ENCODE results near the gene PAK5. TPM values are rescaled to one million over a fixed set of nuclear protein-coding genes. Genes with fewer than 3 reads are reported as not detected.

The PAK5 gene
- total RNA-seq, 4 donors from 2014 or later: not detected

DNA sequence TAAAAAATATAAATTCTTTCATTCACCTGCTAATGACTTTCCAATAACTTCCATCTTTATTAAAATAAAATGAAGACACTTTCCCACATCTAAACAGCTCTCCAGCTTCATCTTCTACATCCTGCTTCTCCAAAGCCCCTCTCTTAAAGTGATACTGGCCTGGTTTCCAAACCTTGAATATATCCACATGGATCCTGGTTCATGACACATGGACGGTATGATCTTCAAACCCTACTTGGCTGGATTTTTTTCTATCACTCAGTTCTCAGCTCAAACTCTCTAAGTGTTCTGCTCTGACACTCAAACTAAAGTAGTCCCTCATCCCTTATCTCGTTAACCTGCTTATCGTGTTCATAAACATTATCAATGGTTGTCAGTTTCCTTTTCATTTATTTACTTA is 128.2 kb downstream of the PAK5 start:
- Histone ChIP-seq H3K4me1 (no peaks in the 10 kb centered on the region), H3K36me3 (no peaks in the 10 kb centered on the region), H3K27me3 (no peaks in the 10 kb centered on the region), H3K9me3 (no peaks in the 10 kb centered on the region), H3K27ac (no peak overlapping the region), H3K4me3 (no peak overlapping the region)
- no peak for TF ChIP-seq POLR2A (IDR thresholded peaks at IDR 0.05)
- TF ChIP-seq, protein P1, sequence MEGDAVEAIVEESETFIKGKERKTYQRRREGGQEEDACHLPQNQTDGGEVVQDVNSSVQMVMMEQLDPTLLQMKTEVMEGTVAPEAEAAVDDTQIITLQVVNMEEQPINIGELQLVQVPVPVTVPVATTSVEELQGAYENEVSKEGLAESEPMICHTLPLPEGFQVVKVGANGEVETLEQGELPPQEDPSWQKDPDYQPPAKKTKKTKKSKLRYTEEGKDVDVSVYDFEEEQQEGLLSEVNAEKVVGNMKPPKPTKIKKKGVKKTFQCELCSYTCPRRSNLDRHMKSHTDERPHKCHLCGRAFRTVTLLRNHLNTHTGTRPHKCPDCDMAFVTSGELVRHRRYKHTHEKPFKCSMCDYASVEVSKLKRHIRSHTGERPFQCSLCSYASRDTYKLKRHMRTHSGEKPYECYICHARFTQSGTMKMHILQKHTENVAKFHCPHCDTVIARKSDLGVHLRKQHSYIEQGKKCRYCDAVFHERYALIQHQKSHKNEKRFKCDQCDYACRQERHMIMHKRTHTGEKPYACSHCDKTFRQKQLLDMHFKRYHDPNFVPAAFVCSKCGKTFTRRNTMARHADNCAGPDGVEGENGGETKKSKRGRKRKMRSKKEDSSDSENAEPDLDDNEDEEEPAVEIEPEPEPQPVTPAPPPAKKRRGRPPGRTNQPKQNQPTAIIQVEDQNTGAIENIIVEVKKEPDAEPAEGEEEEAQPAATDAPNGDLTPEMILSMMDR (IDR thresholded peaks at IDR 0.05): no peak
- DNase-seq: no peak

DNA sequence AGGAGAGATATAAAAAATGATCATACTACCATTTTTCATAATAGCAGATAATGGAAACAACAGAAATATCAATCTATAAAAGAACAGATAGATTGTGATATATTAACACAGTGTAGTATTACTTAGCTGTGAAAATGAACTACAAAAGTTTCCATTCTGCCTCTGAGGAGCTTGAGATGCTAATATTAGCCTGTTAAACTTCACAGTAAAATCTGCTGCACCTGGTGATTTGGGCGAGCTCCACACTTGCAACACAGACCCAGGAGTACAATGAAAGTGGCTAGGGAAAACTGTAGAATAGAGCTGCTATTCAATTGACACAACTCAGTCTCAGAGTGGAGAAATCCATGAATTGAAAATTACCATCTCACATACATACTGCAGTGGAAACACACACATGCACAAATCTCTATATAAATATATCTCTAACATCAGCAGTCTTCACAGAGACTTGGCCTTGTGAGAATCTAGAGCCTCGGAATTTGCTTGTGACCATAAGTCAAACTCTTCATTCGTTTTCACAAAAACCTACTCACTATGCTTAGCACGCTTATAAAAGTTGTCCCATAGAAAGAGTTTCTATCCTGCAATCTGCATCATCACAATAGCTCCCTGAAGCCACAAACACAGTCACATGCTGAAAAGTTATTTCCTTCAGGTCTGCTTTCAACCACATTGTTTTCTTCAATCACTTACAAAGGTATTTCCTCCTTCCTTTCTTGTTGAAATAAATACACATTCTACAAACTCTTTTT is 133.0 kb downstream of the PAK5 start:
- DNase-seq: no peak
- TF ChIP-seq, protein P1 (IDR thresholded peaks at IDR 0.05): no peak
- TF ChIP-seq POLR2A (IDR thresholded peaks at IDR 0.05): no peak
- H3K36me3 ChIP-seq: no peaks in the 10 kb centered on the region

DNA sequence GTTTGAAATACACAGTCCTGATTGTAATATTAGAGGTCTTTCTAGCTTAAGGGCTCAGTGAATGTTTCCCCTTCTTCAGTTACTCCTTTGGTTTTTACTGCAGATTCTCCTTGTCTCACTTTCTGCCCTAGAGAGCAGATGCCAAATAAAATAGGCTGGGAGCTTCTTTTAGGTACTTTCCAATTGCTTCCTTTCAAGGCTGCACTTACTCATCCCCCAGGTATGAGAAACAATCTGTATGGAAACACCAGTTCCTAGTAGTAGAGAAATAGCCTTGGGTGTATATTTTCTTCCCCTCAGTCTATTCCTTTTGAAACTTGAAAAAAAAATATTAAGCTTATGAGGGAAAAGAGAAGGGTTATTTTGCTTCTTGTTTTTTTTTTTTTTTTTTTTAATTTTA is 139.7 kb downstream of the PAK5 start:
- Histone ChIP-seq H3K9me3 (no peaks in the 10 kb centered on the region), H3K4me1 (no peaks in the 10 kb centered on the region), H3K36me3 (no peaks in the 10 kb centered on the region), H3K27me3 (no peaks in the 10 kb centered on the region), H3K4me3 (no peak overlapping the region), H3K27ac (no peak overlapping the region)
- TF ChIP-seq, protein P1 (IDR thresholded peaks at IDR 0.05): no peak
- no peak for TF ChIP-seq POLR2A (IDR thresholded peaks at IDR 0.05)
- no peak for DNase-seq

More for the DNA sequence above, 133.0 kb downstream of the PAK5 start:
- Histone ChIP-seq H3K9me3 (no peaks in the 10 kb centered on the region), H3K4me3 (no peak overlapping the region), H3K4me1 (no peaks in the 10 kb centered on the region), H3K27me3 (no peaks in the 10 kb centered on the region), H3K27ac (no peak overlapping the region)

DNA sequence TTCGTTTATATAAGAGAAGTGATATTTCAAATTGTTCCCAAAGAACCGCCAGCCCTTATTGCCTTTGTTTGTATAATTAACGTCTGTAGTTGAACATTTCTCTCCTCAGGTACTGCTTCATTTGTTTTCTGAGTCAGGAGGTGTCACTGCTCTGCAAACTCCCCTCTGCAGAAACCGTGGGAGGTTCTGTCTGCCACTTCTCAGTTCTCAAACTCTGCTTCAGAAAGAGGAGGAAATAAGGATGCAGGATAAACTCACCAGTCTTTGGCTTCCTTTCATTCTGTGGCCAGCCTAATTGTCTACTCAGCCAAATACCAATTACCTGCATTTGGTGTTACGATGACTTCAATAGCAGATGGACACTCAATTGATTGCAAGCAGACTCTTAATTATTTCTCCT is 149.8 kb downstream of the PAK5 start:
- Histone ChIP-seq H3K9me3 (no peaks in the 10 kb centered on the region), H3K27ac (no peak overlapping the region), H3K36me3 (no peaks in the 10 kb centered on the region), H3K4me3 (no peak overlapping the region), H3K27me3 (no peaks in the 10 kb centered on the region), H3K4me1 (no peaks in the 10 kb centered on the region)
- no peak for TF ChIP-seq POLR2A (IDR thresholded peaks at IDR 0.05)
- TF ChIP-seq, protein P1 (IDR thresholded peaks at IDR 0.05): no peak
- no peak for DNase-seq

DNA sequence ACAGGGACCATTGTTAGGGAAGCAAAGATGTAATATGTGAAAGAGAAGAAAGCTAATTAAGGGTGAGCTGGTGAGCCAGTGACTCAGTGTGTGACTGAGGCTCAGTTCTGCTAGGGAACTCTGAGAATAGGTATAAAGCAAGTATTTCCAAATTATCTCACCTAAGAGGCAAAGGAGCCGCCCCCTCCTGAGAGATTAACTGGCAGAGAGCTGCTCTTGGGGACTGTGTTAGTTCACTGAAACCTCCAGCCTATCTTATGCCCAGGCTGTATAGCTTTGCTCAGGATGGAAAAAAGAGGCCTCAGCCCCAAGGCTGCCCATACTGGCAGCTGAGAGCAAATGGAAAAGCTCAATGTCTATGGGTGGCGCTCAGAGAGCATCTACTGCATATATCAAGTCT is 152.0 kb downstream of the PAK5 start:
- no peaks in the 10 kb centered on the region for H3K27me3 ChIP-seq
- H3K27ac ChIP-seq: no peak overlapping the region
- H3K9me3 ChIP-seq: no peaks in the 10 kb centered on the region
- H3K4me3 ChIP-seq: no peak overlapping the region
- TF ChIP-seq, protein P1 (IDR thresholded peaks at IDR 0.05): no peak
- no peak for TF ChIP-seq POLR2A (IDR thresholded peaks at IDR 0.05)
- no peaks in the 10 kb centered on the region for H3K4me1 ChIP-seq
- DNase-seq: no peak
- no peaks in the 10 kb centered on the region for H3K36me3 ChIP-seq

Data from Peyer's patch (tissue), 4 donors.